HG03095 (cell line): ENCODE data around the gene POU2F1.

Experiments used
- ATAC-seq: cut with Tn5 transposase; IDR thresholded peaks from one replicate; pipeline ENCODE4 v1.9.1; 2021; ENCODE audit warnings: moderate library complexity; ENCODE audit not compliant: unreplicated experiment

The POU2F1 gene

GRCh38 chr1:167359295-167359694, 138.6 kb downstream of the POU2F1 start:
- no peak for ATAC-seq

GRCh38 chr1:167360120-167360519, 139.4 kb downstream of the POU2F1 start:
- no peak for ATAC-seq

- ATAC-seq, result no peak
These were observed 142.0 kb downstream of the POU2F1 start for GRCh38 chr1:167362638-167363037.

GRCh38 chr1:167364826-167365225, 144.1 kb downstream of the POU2F1 start:
- no peak for ATAC-seq

- ATAC-seq, result no peak
These were observed 144.7 kb downstream of the POU2F1 start for GRCh38 chr1:167365360-167365759.

- no peak for ATAC-seq
These were observed 147.0 kb downstream of the POU2F1 start for GRCh38 chr1:167367705-167368104.

- ATAC-seq, result no peak
These were observed 148.5 kb downstream of the POU2F1 start for GRCh38 chr1:167369175-167369574.

- ATAC-seq, result no peak
These were observed 149.2 kb downstream of the POU2F1 start for GRCh38 chr1:167369933-167370332.

- ATAC-seq, result no peak
These were observed 150.3 kb downstream of the POU2F1 start for GRCh38 chr1:167371030-167371429.

GRCh38 chr1:167373398-167373797, 152.7 kb downstream of the POU2F1 start:
- no peak for ATAC-seq

- no peak for ATAC-seq
These were observed 153.3 kb downstream of the POU2F1 start for GRCh38 chr1:167373986-167374385.

GRCh38 chr1:167375949-167376348, 155.3 kb downstream of the POU2F1 start:
- ATAC-seq, result no peak

- no peak for ATAC-seq
These were observed 166.7 kb downstream of the POU2F1 start for GRCh38 chr1:167387251-167387910.

GRCh38 chr1:167388976-167389375, 168.3 kb downstream of the POU2F1 start:
- ATAC-seq, result no peak

- ATAC-seq, result no peak
These were observed 171.6 kb downstream of the POU2F1 start for GRCh38 chr1:167392200-167392696.

- no peak for ATAC-seq
These were observed 179.8 kb downstream of the POU2F1 start for GRCh38 chr1:167400359-167400953.

- no peak for ATAC-seq
These were observed 180.7 kb downstream of the POU2F1 start for GRCh38 chr1:167401260-167401873.

GRCh38 chr1:167404161-167404888, 183.6 kb downstream of the POU2F1 start:
- ATAC-seq, result no peak

GRCh38 chr1:167404908-167405307, 184.2 kb downstream of the POU2F1 start:
- ATAC-seq, result no peak

GRCh38 chr1:167408355-167408754, 187.7 kb downstream of the POU2F1 start:
- ATAC-seq, result no peak

GRCh38 chr1:167409183-167409582, 188.5 kb downstream of the POU2F1 start:
- ATAC-seq, result no peak

- no peak for ATAC-seq
These were observed 191.4 kb downstream of the POU2F1 start for GRCh38 chr1:167412072-167412471.
